GM19043 (cell line): ENCODE measurements around the gene RAVER1.
"Not testable (repeated sequence)": the region's sequence is repeated elsewhere in the genome, so short reads cannot be mapped to it uniquely, and the experiment has no call there.

ENCODE experiments used
- ATAC-seq: cut with Tn5 transposase; IDR thresholded peaks from one replicate; pipeline ENCODE4 v1.9.1; 2021; ENCODE audit warnings: low read depth; ENCODE audit not compliant: unreplicated experiment

The RAVER1 gene

GRCh38 chr19:10346509-10346908 is 13.2 kb upstream of the RAVER1 start:
- no peak for ATAC-seq

GRCh38 chr19:10344780-10345179 is 11.5 kb upstream of the RAVER1 start:
- ATAC-seq = no peak

- ATAC-seq = no peak
Measured at GRCh38 chr19:10343495-10343894, 10.2 kb upstream of the RAVER1 start.

- no peak for ATAC-seq
Measured at GRCh38 chr19:10339977-10340376, 6.6 kb upstream of the RAVER1 start.

GRCh38 chr19:10339380-10339960 is 6.1 kb upstream of the RAVER1 start, which contains the start of gene ICAM3:
Gene ICAM3, minus strand, starts transcription at chr19:10339624. Its CDS starts 10 bp downstream, at chr19:10339614.
- peak; percentile 61 for ATAC-seq

- ATAC-seq = no peak
Measured at GRCh38 chr19:10338940-10339339, 5.6 kb upstream of the RAVER1 start.

- ATAC-seq = not testable (repeated sequence)
Measured at GRCh38 chr19:10336725-10337124, 3.4 kb upstream of the RAVER1 start.

GRCh38 chr19:10335352-10335985 is 2.1 kb upstream of the RAVER1 start:
- no peak for ATAC-seq

GRCh38 chr19:10334588-10335351 is 1.4 kb upstream of the RAVER1 start:
- ATAC-seq = no peak

GRCh38 chr19:10333758-10334587 is 644 bp upstream of the RAVER1 start:
- ATAC-seq = no peak

GRCh38 chr19:10332158-10332964 is 968 bp downstream of the RAVER1 start:
- ATAC-seq = no peak

- ATAC-seq = no peak
Measured at GRCh38 chr19:10329555-10329954, 3.8 kb downstream of the RAVER1 start.

GRCh38 chr19:10328558-10329429 is 4.5 kb downstream of the RAVER1 start:
- no peak for ATAC-seq

- no peak for ATAC-seq
Measured at GRCh38 chr19:10327793-10328192, 5.5 kb downstream of the RAVER1 start.

- no peak for ATAC-seq
Measured at GRCh38 chr19:10325732-10326131, 7.6 kb downstream of the RAVER1 start.

- no peak for ATAC-seq
Measured at GRCh38 chr19:10321874-10322835, 11.2 kb downstream of the RAVER1 start.

GRCh38 chr19:10321417-10321797 is 11.9 kb downstream of the RAVER1 start:
- no peak for ATAC-seq
